Adrenal gland (tissue), 5 donors: ENCODE measurements around the gene KIZ.

Experiments
- POLR2A ChIP-seq, 2 donors: fragments of 450-650 bp; IDR thresholded peaks; one replicate each; pipeline ENCODE4 v1.6.1; 2017; ENCODE audit warnings: antibody characterized with exemption in 2 of 2, mild to moderate bottlenecking in 2 of 2, moderate library complexity in 1 of 2
- TF ChIP-seq, protein P1 (sequence below), 6 experiments: fragments of 450-650 bp in 4 of 6; fragments of 200-600 bp in 2 of 6; sonication (generic) in 1 of 6; IDR thresholded peaks; 1 replicate in 5 of 6; 2 replicates in 1 of 6; pipeline versions ENCODE4 v1.5.1 to v1.8.0; 2016 to 2021; ENCODE audit warnings: antibody characterized with exemption in 6 of 6, mild to moderate bottlenecking in 2 of 6, moderate library complexity in 1 of 6
- donor health status: DM: no; HTN: no; CAD: no.

DNA sequence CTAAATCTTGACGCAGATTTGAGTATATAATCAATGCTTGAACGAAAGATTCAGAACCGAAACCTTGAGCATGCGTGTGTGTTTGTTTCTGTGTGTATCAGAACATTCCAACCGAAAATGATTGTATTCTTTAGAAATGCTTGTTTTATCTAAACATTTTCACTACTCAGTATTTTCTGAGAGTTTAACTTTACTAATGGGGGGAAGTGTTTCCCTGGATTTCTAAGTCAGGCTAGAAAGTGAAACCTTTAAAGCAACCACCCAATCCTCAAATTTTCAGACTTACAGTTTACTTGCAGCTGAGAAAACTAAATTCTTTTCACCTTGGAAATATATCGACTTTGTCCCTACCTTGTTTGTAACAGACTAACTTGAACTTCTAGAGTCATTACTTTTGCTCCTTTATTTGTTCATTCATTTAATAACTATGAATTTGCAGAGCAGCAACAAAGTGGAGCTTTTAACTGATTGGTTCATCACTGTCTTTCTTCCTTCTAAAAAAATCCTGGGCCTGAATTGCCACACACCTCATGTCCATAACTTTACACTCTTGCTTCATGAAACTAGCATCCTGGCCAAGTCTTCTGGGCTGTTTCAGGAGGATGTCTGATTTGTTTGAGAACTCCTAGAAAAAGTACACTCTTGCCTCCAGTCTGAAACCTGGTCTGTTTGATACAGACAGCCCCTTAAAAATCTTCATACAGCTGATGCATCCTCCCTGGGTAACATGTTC is 99.5 kb downstream of the KIZ start:
- TF ChIP-seq, protein P1, sequence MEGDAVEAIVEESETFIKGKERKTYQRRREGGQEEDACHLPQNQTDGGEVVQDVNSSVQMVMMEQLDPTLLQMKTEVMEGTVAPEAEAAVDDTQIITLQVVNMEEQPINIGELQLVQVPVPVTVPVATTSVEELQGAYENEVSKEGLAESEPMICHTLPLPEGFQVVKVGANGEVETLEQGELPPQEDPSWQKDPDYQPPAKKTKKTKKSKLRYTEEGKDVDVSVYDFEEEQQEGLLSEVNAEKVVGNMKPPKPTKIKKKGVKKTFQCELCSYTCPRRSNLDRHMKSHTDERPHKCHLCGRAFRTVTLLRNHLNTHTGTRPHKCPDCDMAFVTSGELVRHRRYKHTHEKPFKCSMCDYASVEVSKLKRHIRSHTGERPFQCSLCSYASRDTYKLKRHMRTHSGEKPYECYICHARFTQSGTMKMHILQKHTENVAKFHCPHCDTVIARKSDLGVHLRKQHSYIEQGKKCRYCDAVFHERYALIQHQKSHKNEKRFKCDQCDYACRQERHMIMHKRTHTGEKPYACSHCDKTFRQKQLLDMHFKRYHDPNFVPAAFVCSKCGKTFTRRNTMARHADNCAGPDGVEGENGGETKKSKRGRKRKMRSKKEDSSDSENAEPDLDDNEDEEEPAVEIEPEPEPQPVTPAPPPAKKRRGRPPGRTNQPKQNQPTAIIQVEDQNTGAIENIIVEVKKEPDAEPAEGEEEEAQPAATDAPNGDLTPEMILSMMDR (IDR thresholded peaks at IDR 0.05) = no peak
- no peak for TF ChIP-seq POLR2A (IDR thresholded peaks at IDR 0.05)
